ENCODE measurements around the gene ST6GALNAC3. TPM values are rescaled to one million over a fixed set of nuclear protein-coding genes. Genes with fewer than 3 reads are reported as not detected.

ST6GALNAC3 gene
- total RNA-seq, 1 experiment from 2014 or later = 2.2 TPM

GRCh38 chr1:76086597-76086996 is 12.1 kb downstream of the ST6GALNAC3 start:
- no peaks in the 10 kb centered on the region for H3K9me2 ChIP-seq (ENCODE audit: insufficient read depth)
- no peaks in the 10 kb centered on the region for H3K36me3 ChIP-seq (ENCODE audit: control insufficient read depth in 1 of 2, insufficient read depth in 2 of 2, low read length in 2 of 2)
- TF ChIP-seq CTCF (IDR thresholded peaks at IDR 0.05 in 2 of 3, conservative IDR thresholded peaks at IDR 0.05 in 1 of 3; ENCODE audit: borderline replicate concordance in 1 of 3, insufficient read depth in 1 of 3, low read depth in 2 of 3, low read length in 2 of 3) (no peak), POLR2A (IDR thresholded peaks at IDR 0.05; ENCODE audit: borderline replicate concordance, extremely low read depth, insufficient read depth, insufficient read length) (no peak), CEBPB (IDR thresholded peaks at IDR 0.05; ENCODE audit: low read depth) (no peak), POLR2AphosphoS5 (IDR thresholded peaks at IDR 0.05; ENCODE audit: low read depth, low read length) (no peak)
- H3K9ac ChIP-seq (ENCODE audit: low read length) = no peak overlapping the region
- BruUV-seq (replicated peaks) = no TSS peak
- H3K79me2 ChIP-seq (ENCODE audit: insufficient read depth, low read length) = no peaks in the 10 kb centered on the region
- ATAC-seq (no peak), DNase-seq (ENCODE audit: low read depth, low spot score) (no peak)
- no peak overlapping the region for H2AFZ ChIP-seq (ENCODE audit: low read depth, low read length, poor library complexity, severe bottlenecking)
- H4K20me1 ChIP-seq (ENCODE audit: insufficient read depth) = no peaks in the 10 kb centered on the region
- ChIA-PET POLR2A (no interaction called here), CTCF (no interaction called here), RAD21 (ENCODE audit: low non-redundant PET in 1 of 2, low total read pairs in 2 of 2, uncharacterized antibody in 2 of 2, unreplicated experiment in 2 of 2) (no interaction called here)
- intact Hi-C loops (cut with micrococcal nuclease) = no loop called here
- no peak overlapping the region for H3K4me2 ChIP-seq (ENCODE audit: low read length)
- no peak overlapping the region for H3K27ac ChIP-seq (ENCODE audit: low read depth, low read length)
- no peaks in the 10 kb centered on the region for H3K27me3 ChIP-seq (ENCODE audit: insufficient read depth, low read length)
- H3K9me3 ChIP-seq (ENCODE audit: control insufficient read depth in 1 of 2, insufficient read depth in 1 of 2, low read depth in 1 of 2, low read length in 2 of 2) = no peaks in the 10 kb centered on the region
- H3K4me3 ChIP-seq (replicated peaks in 1 of 2; ENCODE audit: low read depth in 1 of 2, low read length in 2 of 2) = no peak overlapping the region
- H3K4me1 ChIP-seq (ENCODE audit: control insufficient read depth in 1 of 2, insufficient read depth in 2 of 2, low read length in 2 of 2) = no peaks in the 10 kb centered on the region

- BruUV-seq (replicated peaks) = no TSS peak
- CTCF ChIA-PET = no interaction called here
- no peak for ATAC-seq
- TF ChIP-seq CBX3 (IDR thresholded peaks at IDR 0.05; ENCODE audit: low read depth) = no peak
- TF ChIP-seq REST (IDR thresholded peaks at IDR 0.05; ENCODE audit: low read depth) = no peak
- TF ChIP-seq EZH2phosphoT487 (IDR thresholded peaks at IDR 0.05; ENCODE audit: borderline replicate concordance) = no peak
- TF ChIP-seq TCF7L2 (IDR thresholded peaks at IDR 0.05; ENCODE audit: borderline replicate concordance, extremely low read depth, insufficient read depth, insufficient read length) = no peak
- no peak for TF ChIP-seq CEBPB (IDR thresholded peaks at IDR 0.05; ENCODE audit: low read depth)
- TF ChIP-seq EZH2 (IDR thresholded peaks at IDR 0.05) = no peak
- no peak for TF ChIP-seq MAX (IDR thresholded peaks at IDR 0.05)
- TF ChIP-seq SIN3A (IDR thresholded peaks at IDR 0.05; ENCODE audit: low read depth) = no peak
- no peak for TF ChIP-seq SRF (IDR thresholded peaks at IDR 0.05; ENCODE audit: low read depth)
- TF ChIP-seq JUND (IDR thresholded peaks at IDR 0.05) = no peak
- TF ChIP-seq POLR2A (IDR thresholded peaks at IDR 0.05; ENCODE audit: borderline replicate concordance, extremely low read depth, insufficient read depth, insufficient read length) = no peak
- no peak for TF ChIP-seq SP1 (IDR thresholded peaks at IDR 0.05; ENCODE audit: low read depth)
- TF ChIP-seq EGR1 (IDR thresholded peaks at IDR 0.05; ENCODE audit: low read depth) = no peak
Measured at GRCh38 chr1:76090283-76091203, 16.0 kb downstream of the ST6GALNAC3 start.

More at GRCh38 chr1:76090283-76091203, 16.0 kb downstream of the ST6GALNAC3 start:
- no peaks in the 10 kb centered on the region for H3K27me3 ChIP-seq (ENCODE audit: insufficient read depth, low read length)
- DNase-seq (ENCODE audit: low read depth, low spot score) = no peak
- no peak overlapping the region for H2AFZ ChIP-seq (ENCODE audit: low read depth, low read length, poor library complexity, severe bottlenecking)
- no peaks in the 10 kb centered on the region for H3K4me1 ChIP-seq (ENCODE audit: control insufficient read depth in 1 of 2, insufficient read depth in 2 of 2, low read length in 2 of 2)
- H4K20me1 ChIP-seq (ENCODE audit: insufficient read depth) = no peaks in the 10 kb centered on the region
- ChIA-PET RAD21 (ENCODE audit: low non-redundant PET in 1 of 2, low total read pairs in 2 of 2, uncharacterized antibody in 2 of 2, unreplicated experiment in 2 of 2) (no interaction called here), POLR2A (no interaction called here)
- H3K9me3 ChIP-seq (ENCODE audit: control insufficient read depth in 1 of 2, insufficient read depth in 1 of 2, low read depth in 1 of 2, low read length in 2 of 2) = no peaks in the 10 kb centered on the region
- H3K79me2 ChIP-seq (ENCODE audit: insufficient read depth, low read length) = no peaks in the 10 kb centered on the region
- H3K4me3 ChIP-seq (replicated peaks in 1 of 2; ENCODE audit: low read depth in 1 of 2, low read length in 2 of 2) = no peak overlapping the region
- no peak overlapping the region for H3K9ac ChIP-seq (ENCODE audit: low read length)
- intact Hi-C loops (cut with micrococcal nuclease) = no loop called here
- H3K27ac ChIP-seq (ENCODE audit: low read depth, low read length) = no peak overlapping the region
- no peak overlapping the region for H3K4me2 ChIP-seq (ENCODE audit: low read length)
- no peaks in the 10 kb centered on the region for H3K36me3 ChIP-seq (ENCODE audit: control insufficient read depth in 1 of 2, insufficient read depth in 2 of 2, low read length in 2 of 2)
- H3K9me2 ChIP-seq (ENCODE audit: insufficient read depth) = no peaks in the 10 kb centered on the region

All from HCT116 (cell line).